Neuron (in vitro differentiated cells): ENCODE measurements around the gene SPTBN1.
"Not testable (repeated sequence)": the region's sequence is repeated elsewhere in the genome, so short reads cannot be mapped to it uniquely, and the experiment has no call there.

Source experiments
- H2AFZ ChIP-seq: one replicate; pipeline ENCODE4 v1.6.1; 2013; ENCODE audit warnings: low read depth, mild to moderate bottlenecking, inconsistent platforms, low read length, moderate library complexity
- H3K27me3 ChIP-seq: one replicate; pipeline ENCODE4 v1.6.1; 2013; ENCODE audit warnings: low read length; ENCODE audit not compliant: insufficient read depth
- H3K36me3 ChIP-seq: one replicate; pipeline ENCODE4 v1.6.1; 2013; ENCODE audit warnings: low read length; ENCODE audit not compliant: insufficient read depth
- H3K4me1 ChIP-seq: one replicate; pipeline ENCODE4 v1.6.1; 2013; ENCODE audit warnings: low read length; ENCODE audit not compliant: insufficient read depth
- H3K4me3 ChIP-seq: 2 replicates; pipeline ENCODE4 v1.5.1; 2013; ENCODE audit warnings: mild to moderate bottlenecking, low read length, moderate library complexity
- H3K9me3 ChIP-seq: one replicate; pipeline ENCODE4 v1.6.1; 2013; ENCODE audit warnings: low read length

SPTBN1 gene

GRCh38 chr2:54687595-54688152 is 231.5 kb downstream of the SPTBN1 start:
- Histone ChIP-seq H3K4me3 (no peak overlapping the region), H3K27me3 (no peaks in the 10 kb centered on the region), H3K4me1 (no peaks in the 10 kb centered on the region), H3K9me3 (no peaks in the 10 kb centered on the region), H2AFZ (no peak overlapping the region), H3K36me3 (no peaks in the 10 kb centered on the region)

DNA sequence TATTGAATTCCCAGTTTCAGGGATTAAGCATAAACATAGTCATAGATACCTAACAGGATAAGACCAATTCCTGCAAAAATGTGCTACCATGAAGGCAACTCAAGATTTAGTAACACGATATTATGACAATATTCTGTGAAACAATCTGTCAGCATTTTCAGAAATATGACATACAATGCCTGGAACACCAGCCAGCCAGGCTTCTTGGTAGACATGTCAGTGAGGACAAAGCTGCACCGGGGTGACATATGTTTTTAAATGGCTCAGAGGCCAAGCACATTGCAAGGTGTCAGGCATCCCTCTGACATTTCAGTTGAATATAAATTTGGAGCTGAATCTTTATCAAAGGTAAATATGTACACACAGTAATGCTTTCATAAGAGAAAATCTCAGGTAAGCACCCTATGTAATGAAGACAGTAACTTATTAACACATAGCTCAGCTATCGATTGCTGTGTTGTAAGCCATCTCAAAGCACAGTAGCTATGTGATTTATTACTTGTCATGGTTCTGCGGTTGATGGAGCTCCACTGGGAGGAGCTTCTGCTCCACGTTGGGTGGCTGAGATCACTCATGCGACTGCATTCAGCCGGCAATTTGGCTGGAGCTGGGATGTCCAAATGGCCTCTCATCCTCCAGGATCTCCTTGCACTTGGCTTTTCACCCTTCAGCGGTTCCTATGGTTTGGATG is 235.5 kb downstream of the SPTBN1 start:
- no peak overlapping the region for H2AFZ ChIP-seq
- no peaks in the 10 kb centered on the region for H3K36me3 ChIP-seq
- H3K9me3 ChIP-seq, result peaks cover 2% of the 10 kb centered on the region
- no peak overlapping the region for H3K4me3 ChIP-seq
- H3K27me3 ChIP-seq, result no peaks in the 10 kb centered on the region
- no peaks in the 10 kb centered on the region for H3K4me1 ChIP-seq

DNA sequence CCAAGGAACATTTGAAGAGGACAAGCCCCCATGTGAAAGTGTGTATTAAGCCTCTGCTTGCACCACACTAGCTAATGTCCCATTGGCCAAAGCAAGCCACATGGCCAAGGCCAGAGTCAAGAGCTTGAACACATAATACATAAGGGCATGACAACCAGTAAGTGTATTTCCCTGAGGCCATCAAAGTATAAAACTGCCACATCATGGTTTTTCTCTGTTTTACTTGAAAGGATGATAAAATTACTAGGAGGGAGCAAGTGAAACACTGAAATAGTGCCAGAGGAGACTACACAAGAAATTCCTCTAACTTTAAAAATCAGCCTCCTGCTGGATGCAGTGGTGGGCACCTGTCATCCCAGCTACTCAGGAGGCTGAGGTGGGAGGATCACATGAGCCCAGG is 236.4 kb downstream of the SPTBN1 start:
- H3K9me3 ChIP-seq, result peaks cover 2% of the 10 kb centered on the region
- no peak overlapping the region for H2AFZ ChIP-seq
- H3K4me3 ChIP-seq, result no peak overlapping the region
- no peaks in the 10 kb centered on the region for H3K27me3 ChIP-seq
- H3K36me3 ChIP-seq, result no peaks in the 10 kb centered on the region
- no peaks in the 10 kb centered on the region for H3K4me1 ChIP-seq

- H3K9me3 ChIP-seq, result peaks cover 2% of the 10 kb centered on the region
- H2AFZ ChIP-seq, result no peak overlapping the region
- H3K27me3 ChIP-seq, result no peaks in the 10 kb centered on the region
- no peak overlapping the region for H3K4me3 ChIP-seq
- H3K4me1 ChIP-seq, result no peaks in the 10 kb centered on the region
- no peaks in the 10 kb centered on the region for H3K36me3 ChIP-seq
Observed at GRCh38 chr2:54695378-54695777, 239.3 kb downstream of the SPTBN1 start.

DNA sequence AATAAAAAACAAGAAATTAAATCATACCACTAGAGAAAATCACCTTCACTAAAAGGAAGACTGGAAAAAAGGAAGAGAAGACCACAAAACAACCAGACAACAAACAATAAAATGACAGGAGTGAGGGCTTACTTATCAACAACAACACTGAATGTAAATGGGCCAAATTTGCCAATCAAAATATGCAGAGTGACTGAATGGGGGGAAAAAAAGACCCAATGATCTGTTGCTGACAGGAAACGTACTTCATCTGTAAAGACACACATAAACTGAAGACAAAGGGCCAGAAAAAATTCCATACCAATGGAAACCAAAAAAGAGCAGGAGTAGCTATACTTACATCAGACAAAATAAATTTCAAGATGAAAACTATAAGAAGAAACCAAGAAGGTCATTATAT is 241.8 kb downstream of the SPTBN1 start:
- H3K36me3 ChIP-seq, result no peaks in the 10 kb centered on the region
- H3K4me3 ChIP-seq, result no peak overlapping the region
- no peak overlapping the region for H2AFZ ChIP-seq
- no peaks in the 10 kb centered on the region for H3K4me1 ChIP-seq
- H3K9me3 ChIP-seq, result peaks cover 2% of the 10 kb centered on the region
- H3K27me3 ChIP-seq, result no peaks in the 10 kb centered on the region

DNA sequence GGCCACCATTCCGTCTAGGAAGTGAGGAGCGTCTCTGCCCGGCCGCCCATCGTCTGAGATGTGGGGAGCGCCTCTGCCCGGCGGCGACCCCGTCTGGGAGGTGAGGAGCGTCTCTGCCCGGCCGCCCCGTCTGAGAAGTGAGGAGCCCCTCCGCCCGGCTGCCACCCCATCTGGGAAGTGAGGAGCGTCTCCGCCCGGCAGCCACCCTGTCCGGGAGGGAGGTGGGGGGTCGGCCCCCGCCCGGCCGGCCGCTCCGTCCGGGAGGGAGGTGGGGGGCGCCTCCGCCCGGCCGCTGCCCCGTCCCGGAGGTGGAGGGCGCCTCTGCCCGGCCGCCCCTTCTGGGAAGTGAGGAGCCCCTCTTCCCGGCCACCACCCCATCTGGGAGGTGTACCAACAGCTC is 242.8 kb downstream of the SPTBN1 start:
- not testable (repeated sequence) for H3K9me3 ChIP-seq, H3K4me3 ChIP-seq, H3K27me3 ChIP-seq, H3K4me1 ChIP-seq, H2AFZ ChIP-seq, H3K36me3 ChIP-seq

DNA sequence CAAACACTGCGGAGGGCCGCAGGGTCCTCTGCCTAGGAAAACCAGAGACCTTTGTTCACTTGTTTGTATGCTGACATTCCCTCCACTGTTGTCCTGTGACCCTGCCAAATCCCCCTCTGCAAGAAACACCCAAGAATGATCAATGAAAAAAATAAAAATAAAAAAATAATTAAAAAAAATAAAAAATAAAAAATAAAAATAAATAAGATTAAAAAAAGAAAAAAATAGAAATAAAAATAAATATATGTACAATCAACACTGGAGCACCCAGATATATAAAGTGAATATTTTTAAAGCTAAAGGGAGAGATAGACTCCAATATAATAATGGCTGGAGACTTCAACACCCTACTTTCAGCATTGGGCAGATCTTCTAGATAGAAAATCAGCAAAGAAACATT is 243.5 kb downstream of the SPTBN1 start:
- H3K36me3 ChIP-seq, result no peaks in the 10 kb centered on the region
- no peaks in the 10 kb centered on the region for H3K4me1 ChIP-seq
- no peak overlapping the region for H2AFZ ChIP-seq
- H3K9me3 ChIP-seq, result peaks cover 2% of the 10 kb centered on the region
- H3K27me3 ChIP-seq, result no peaks in the 10 kb centered on the region
- no peak overlapping the region for H3K4me3 ChIP-seq

DNA sequence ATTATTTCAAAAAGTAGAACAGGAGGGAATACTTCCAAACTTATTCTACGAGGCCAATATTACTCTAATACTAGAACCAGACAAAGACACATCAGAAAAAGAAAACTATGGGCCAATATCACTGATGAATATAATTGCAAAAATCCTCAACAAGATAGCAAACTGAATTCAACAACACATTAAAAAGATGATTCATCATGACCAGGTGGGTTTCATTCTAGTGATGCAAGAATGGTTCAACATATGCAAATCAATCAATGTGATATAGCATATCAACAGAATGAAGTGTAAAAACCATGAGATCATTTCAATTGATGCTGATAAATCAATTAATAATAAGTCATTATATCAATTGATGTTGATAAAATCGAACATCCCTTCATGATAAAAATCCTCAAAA is 244.9 kb downstream of the SPTBN1 start:
- Histone ChIP-seq H3K4me3 (no peak overlapping the region), H3K4me1 (no peaks in the 10 kb centered on the region), H3K36me3 (no peaks in the 10 kb centered on the region), H3K9me3 (peaks cover 2% of the 10 kb centered on the region), H3K27me3 (no peaks in the 10 kb centered on the region), H2AFZ (no peak overlapping the region)

DNA sequence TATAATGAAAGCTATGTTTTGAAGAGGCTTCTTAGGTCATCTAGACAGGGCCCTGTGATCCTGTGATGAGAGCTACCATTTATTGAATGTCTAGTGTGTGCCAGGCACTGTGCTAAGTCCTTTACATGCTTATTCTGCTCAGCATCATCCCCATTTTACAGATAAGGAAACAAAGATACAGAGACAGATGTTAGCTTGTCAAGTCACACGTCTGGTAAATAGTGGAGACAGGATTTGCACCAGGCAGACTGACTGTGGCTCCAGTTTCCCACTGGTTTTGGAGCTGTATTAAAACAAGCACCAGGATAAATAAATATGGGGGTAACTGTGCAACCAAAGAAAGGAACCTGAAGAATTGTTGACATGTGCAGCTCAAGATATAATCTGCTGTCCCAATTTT is 248.1 kb downstream of the SPTBN1 start:
- no peak overlapping the region for H2AFZ ChIP-seq
- H3K9me3 ChIP-seq, result no peaks in the 10 kb centered on the region
- H3K36me3 ChIP-seq, result no peaks in the 10 kb centered on the region
- H3K4me3 ChIP-seq, result no peak overlapping the region
- peaks cover under 1% of the 10 kb centered on the region for H3K27me3 ChIP-seq
- H3K4me1 ChIP-seq, result no peaks in the 10 kb centered on the region

DNA sequence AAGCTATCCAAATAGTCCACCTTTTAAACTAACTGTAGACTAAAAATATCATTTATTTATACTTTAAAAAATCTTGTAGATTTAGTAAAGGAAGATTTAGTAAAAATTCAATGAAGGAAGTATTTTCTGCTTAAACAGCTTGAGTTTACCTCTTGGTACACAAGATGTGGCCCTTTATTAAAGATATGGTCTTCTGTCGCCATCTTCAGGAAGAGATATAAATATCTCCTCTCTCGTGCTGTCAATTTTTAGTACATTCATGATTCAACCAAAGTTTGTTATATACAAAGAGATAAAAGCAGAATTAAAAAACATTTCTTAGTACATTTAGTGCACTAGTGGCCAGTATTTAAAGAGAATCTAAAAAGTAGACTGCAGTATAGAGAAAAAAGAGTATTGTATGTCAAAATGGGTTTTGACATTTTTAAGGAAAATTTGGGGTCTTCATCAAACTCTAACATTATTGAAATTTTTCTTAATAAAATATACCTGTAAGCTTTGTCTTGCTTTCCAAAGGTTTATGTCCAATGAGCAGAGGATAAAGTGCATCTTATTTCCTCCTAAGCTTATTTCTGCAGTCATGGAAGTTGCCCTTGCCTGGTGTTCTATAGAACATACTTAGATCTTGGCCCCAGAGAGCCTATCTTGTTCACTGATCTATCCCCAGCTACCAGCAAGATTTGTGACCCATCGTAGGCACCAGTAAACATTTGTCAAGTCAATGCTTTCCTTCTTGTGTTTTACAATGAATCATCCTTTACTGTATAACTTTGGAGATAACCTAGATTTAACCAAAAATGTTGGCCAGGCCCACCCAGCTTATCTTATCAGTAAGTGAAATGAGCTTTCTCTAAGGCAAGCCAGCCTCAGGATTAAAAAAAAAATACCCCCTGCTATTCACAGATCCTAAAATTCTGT is 248.8 kb downstream of the SPTBN1 start:
- Histone ChIP-seq H3K4me1 (no peaks in the 10 kb centered on the region), H3K9me3 (no peaks in the 10 kb centered on the region), H3K27me3 (peaks cover 5% of the 10 kb centered on the region), H3K4me3 (no peak overlapping the region), H2AFZ (no peak overlapping the region), H3K36me3 (no peaks in the 10 kb centered on the region)

DNA sequence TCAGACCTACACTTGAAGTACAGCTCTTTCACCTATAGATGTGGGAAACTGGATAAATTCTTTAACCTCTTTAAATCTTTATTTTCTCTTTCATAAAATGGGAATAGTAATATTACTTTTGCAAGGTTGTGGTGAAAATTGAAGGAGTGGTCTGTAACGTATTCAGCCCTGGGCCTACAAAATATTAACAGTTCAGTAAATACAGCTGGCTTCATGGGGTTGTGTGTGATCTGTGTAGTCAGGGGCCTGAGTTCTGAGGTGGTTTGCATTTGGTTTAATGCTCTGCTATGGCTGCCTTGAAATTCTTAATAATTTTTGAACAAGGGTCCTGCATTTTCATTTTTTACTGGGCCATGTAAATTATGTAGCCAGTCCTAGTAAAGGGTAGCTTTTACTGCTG is 250.5 kb downstream of the SPTBN1 start:
- H2AFZ ChIP-seq, result no peak overlapping the region
- no peak overlapping the region for H3K4me3 ChIP-seq
- no peaks in the 10 kb centered on the region for H3K4me1 ChIP-seq
- no peaks in the 10 kb centered on the region for H3K9me3 ChIP-seq
- H3K27me3 ChIP-seq, result peaks cover 5% of the 10 kb centered on the region
- H3K36me3 ChIP-seq, result no peaks in the 10 kb centered on the region

GRCh38 chr2:54708584-54709335 is 252.6 kb downstream of the SPTBN1 start:
- Histone ChIP-seq H2AFZ (no peak overlapping the region), H3K4me1 (no peaks in the 10 kb centered on the region), H3K9me3 (no peaks in the 10 kb centered on the region), H3K27me3 (peaks cover 5% of the 10 kb centered on the region), H3K4me3 (peak overlapping the region; percentile 19), H3K36me3 (no peaks in the 10 kb centered on the region)

GRCh38 chr2:54709336-54709809 is 253.2 kb downstream of the SPTBN1 start:
- no peak overlapping the region for H3K4me3 ChIP-seq
- H2AFZ ChIP-seq, result no peak overlapping the region
- peaks cover 5% of the 10 kb centered on the region for H3K27me3 ChIP-seq
- H3K4me1 ChIP-seq, result no peaks in the 10 kb centered on the region
- H3K36me3 ChIP-seq, result no peaks in the 10 kb centered on the region
- H3K9me3 ChIP-seq, result no peaks in the 10 kb centered on the region
